IMR-90 (cell line): ENCODE data around the gene COL2A1. TPM values are rescaled to one million over a fixed set of nuclear protein-coding genes. Genes with fewer than 3 reads are reported as not detected.

ENCODE experiments used
- ATAC-seq: fragments of 200-7000 bp; cut with Tn5 transposase; 2 replicates; pipeline ENCODE4 v1.9.1; 2020; ENCODE audit warnings: low read depth, mild to moderate bottlenecking, moderate library complexity
- BruUV-seq: library from RNA; stranded (reverse); fragments of 400-500 nt; replicated peaks from 2 replicates; lab custom pipeline; 2021; lab: Mats Ljungman, UMichigan
- CTCF ChIA-PET: fragments of 300-600 bp; formaldehyde crosslinking; extraction: SDS; loops from one replicate; lab custom pipeline; 2021; ENCODE audit warnings: antibody characterized with exemption; lab: Yijun Ruan, JAX
- POLR2A ChIA-PET: fragments of 300-600 bp; sonication (Branson Sonifier 250); formaldehyde crosslinking; loops from one replicate; lab custom pipeline; 2022; ENCODE audit warnings: antibody characterized with exemption; ENCODE audit not compliant: unreplicated experiment; lab: Charles Lee
- DNase-seq: peaks from one replicate; pipeline ENCODE4 v3.0.0; 2013
- H2AFZ ChIP-seq: replicated peaks from 2 replicates; pipeline ENCODE3; 2013; ENCODE audit warnings: low read length, mild to moderate bottlenecking; ENCODE audit not compliant: poor library complexity
- H2AK5ac ChIP-seq: 2 replicates; pipeline ENCODE4 v1.6.1; 2013; ENCODE audit warnings: low read depth, low read length, inconsistent platforms
- H2AK9ac ChIP-seq: replicated peaks from 2 replicates; pipeline ENCODE3; 2013; ENCODE audit warnings: mild to moderate bottlenecking, low read depth, low read length, moderate library complexity; ENCODE audit not compliant: poor library complexity
- H2BK120ac ChIP-seq: 2 replicates; pipeline ENCODE4 v1.6.1; 2013; ENCODE audit warnings: low read depth, low read length, inconsistent platforms
- H2BK15ac ChIP-seq: 3 replicates; pipeline ENCODE4 v1.6.1; 2013; ENCODE audit warnings: low read depth, low read length, inconsistent platforms
- H2BK20ac ChIP-seq: 2 replicates; pipeline ENCODE4 v1.6.1; 2013; ENCODE audit warnings: low read depth, mild to moderate bottlenecking, inconsistent platforms, low read length, moderate library complexity
- H2BK5ac ChIP-seq: 2 replicates; pipeline ENCODE4 v1.6.1; 2013; ENCODE audit warnings: mild to moderate bottlenecking, low read depth, low read length, inconsistent platforms; ENCODE audit not compliant: poor library complexity, severe bottlenecking
- H3K14ac ChIP-seq: replicated peaks from 2 replicates; pipeline ENCODE4 v1.6.1; 2013; ENCODE audit warnings: low read depth, low read length, inconsistent platforms
- H3K18ac ChIP-seq: 2 replicates; pipeline ENCODE4 v1.6.1; 2013; ENCODE audit warnings: low read depth, low read length, control low read depth
- H3K23ac ChIP-seq: 2 replicates; pipeline ENCODE4 v1.6.1; 2013; ENCODE audit warnings: low read depth, low read length, inconsistent platforms
- H3K27ac ChIP-seq: 2 replicates; pipeline ENCODE4 v1.5.1; 2013; ENCODE audit warnings: mild to moderate bottlenecking, control low read depth, low read length; ENCODE audit not compliant: insufficient read depth
- H3K27me3 ChIP-seq: 2 replicates; pipeline ENCODE4 v1.6.1; 2013; ENCODE audit warnings: low read length; ENCODE audit not compliant: control insufficient read depth, insufficient read depth
- H3K36me3 ChIP-seq: 2 replicates; pipeline ENCODE4 v1.6.1; 2013; ENCODE audit warnings: low read length, mixed read lengths; ENCODE audit not compliant: control insufficient read depth, insufficient read depth
- H3K4ac ChIP-seq: 2 replicates; pipeline ENCODE4 v1.6.1; 2013; ENCODE audit warnings: low read depth, low read length, inconsistent platforms
- H3K4me1 ChIP-seq: 2 replicates; pipeline ENCODE4 v1.6.1; 2013; ENCODE audit warnings: low read length, mixed read lengths; ENCODE audit not compliant: control insufficient read depth, insufficient read depth
- H3K4me2 ChIP-seq: 2 replicates; pipeline ENCODE4 v1.6.1; 2013; ENCODE audit warnings: low read depth, mild to moderate bottlenecking, control low read depth, low read length, moderate library complexity
- H3K4me3 ChIP-seq: 2 replicates; pipeline ENCODE4 v1.5.1; 2013; ENCODE audit warnings: low read depth, mild to moderate bottlenecking, control low read depth, low read length, moderate library complexity; ENCODE audit not compliant: insufficient read depth
- H3K56ac ChIP-seq: 2 replicates; pipeline ENCODE4 v1.6.1; 2013; ENCODE audit warnings: low read length, inconsistent platforms; ENCODE audit not compliant: insufficient read depth; ENCODE audit errors: extremely low read depth
- H3K79me1 ChIP-seq, 2 experiments: 2 replicates each; pipeline ENCODE4 v1.6.1; 2013; ENCODE audit warnings: low read length in 2 of 2, inconsistent platforms in 1 of 2, low read depth in 1 of 2
- H3K9ac ChIP-seq: 2 replicates; pipeline ENCODE4 v1.6.1; 2013; ENCODE audit warnings: low read depth, low read length, control low read depth
- H3K9me1 ChIP-seq: 2 replicates; pipeline ENCODE4 v1.6.1; 2013; ENCODE audit warnings: low read length, inconsistent platforms; ENCODE audit not compliant: insufficient read depth
- H3K9me3 ChIP-seq: 2 replicates; pipeline ENCODE4 v1.6.1; 2013; ENCODE audit warnings: low read length; ENCODE audit not compliant: control insufficient read depth, insufficient read depth
- H4K20me1 ChIP-seq: 2 replicates; pipeline ENCODE4 v1.6.1; 2013; ENCODE audit warnings: low read length, inconsistent platforms; ENCODE audit not compliant: insufficient read depth
- H4K5ac ChIP-seq: 2 replicates; pipeline ENCODE4 v1.6.1; 2013; ENCODE audit warnings: mild to moderate bottlenecking, low read depth, low read length, control low read depth
- H4K8ac ChIP-seq, 2 experiments: 2 replicates each; pipeline ENCODE4 v1.6.1; 2013; ENCODE audit warnings: low read depth in 2 of 2, low read length in 2 of 2, control low read depth in 1 of 2, inconsistent platforms in 1 of 2
- H4K91ac ChIP-seq: 2 replicates; pipeline ENCODE4 v1.6.1; 2013; ENCODE audit warnings: low read depth, low read length, inconsistent platforms; ENCODE audit not compliant: insufficient read depth
- BHLHE40 ChIP-seq: fragments of 150-350 bp; IDR thresholded peaks from 2 replicates; pipeline ENCODE4 v1.6.1; 2016; ENCODE audit warnings: mild to moderate bottlenecking, low read depth, low read length
- CEBPB ChIP-seq: IDR thresholded peaks from 2 replicates; pipeline ENCODE4 v1.6.1; 2012; ENCODE audit warnings: low read depth, low read length, improper control_type of control experiment
- CTCF ChIP-seq: conservative IDR thresholded peaks from 2 replicates; pipeline ENCODE4 v1.5.1; 2012; ENCODE audit warnings: mild to moderate bottlenecking, low read depth, low read length, improper control_type of control experiment
- FOS ChIP-seq: fragments of 150-350 bp; IDR thresholded peaks from 2 replicates; pipeline ENCODE4 v1.6.1; 2016; ENCODE audit warnings: low read depth, low read length
- MAFK ChIP-seq: IDR thresholded peaks from 2 replicates; pipeline ENCODE4 v1.6.1; 2012; ENCODE audit warnings: low read depth, low read length, improper control_type of control experiment
- MXI1 ChIP-seq: IDR thresholded peaks from 2 replicates; pipeline ENCODE4 v1.6.1; 2012; ENCODE audit warnings: low read depth, mild to moderate bottlenecking, low read length, moderate library complexity, borderline replicate concordance
- NFE2L2 ChIP-seq: fragments of 150-350 bp; IDR thresholded peaks from 2 replicates; pipeline ENCODE4 v1.6.1; 2016; ENCODE audit warnings: low read depth, mild to moderate bottlenecking, low read length
- POLR2A ChIP-seq: IDR thresholded peaks from 2 replicates; pipeline ENCODE4 v1.6.1; 2012; ENCODE audit warnings: mild to moderate bottlenecking, low read depth, low read length
- RAD21 ChIP-seq: IDR thresholded peaks from 2 replicates; pipeline ENCODE4 v1.6.1; 2012; ENCODE audit warnings: low read length, improper control_type of control experiment
- RCOR1 ChIP-seq: IDR thresholded peaks from 2 replicates; pipeline ENCODE4 v1.6.1; 2012; ENCODE audit warnings: mild to moderate bottlenecking, low read length, improper control_type of control experiment; ENCODE audit not compliant: insufficient replicate concordance
- RFX5 ChIP-seq: IDR thresholded peaks from 2 replicates; pipeline ENCODE4 v1.8.0; 2012; ENCODE audit warnings: low read depth, mild to moderate bottlenecking, low read length, moderate library complexity
- WGBS, 2 experiments: methylation state at CpG; one replicate each; pipeline versions ENCODE4 v1.1.5 to v1.1.7; 2013; ENCODE audit warnings: missing lambda C conversion rate in 2 of 2; ENCODE audit not compliant: insufficient read length in 1 of 2; ENCODE audit errors: extremely low coverage in 2 of 2; 5-methylcytosine and 5-hydroxymethylcytosine counted together
- dilution Hi-C: fragments of 300-500 bp; cut with HindIII; formaldehyde crosslinking; loops from one replicate; pipeline ENCODE4 v1.14.3; 2018; ENCODE audit warnings: low sequenced_read_pairs; ENCODE audit not compliant: unreplicated experiment
- in situ Hi-C: fragments of 300-500 bp; cut with MboI; formaldehyde crosslinking; loops from 3 replicates; pipeline ENCODE4 v1.14.3; 2019; ENCODE audit warnings: low sequenced_read_pairs, inconsistent platforms, mixed read lengths
- intact Hi-C: fragments of 100-400 bp; cut with micrococcal nuclease; formaldehyde crosslinking; loops from 2 replicates; pipeline ENCODE4 v1.10.0; 2022
- polyA plus RNA-seq, 3 experiments: library from polyadenylated mRNA; depleted of rRNA; stranded (reverse); fragments of >200 nt; gene quantifications; 2 replicates each; pipeline ENCODE4 v1.2.3, GENCODE V29; 2012; ENCODE audit warnings: low replicate concordance in 1 of 3
- total RNA-seq: library from RNA; depleted of rRNA; stranded (reverse); fragments of >200 nt; gene quantifications from 2 replicates; pipeline ENCODE4 v1.2.3, GENCODE V29; 2012
- TF ChIP-seq, protein P1 (sequence below): fragments of 150-350 bp; IDR thresholded peaks from 2 replicates; pipeline ENCODE4 v1.6.1; 2017; ENCODE audit warnings: mild to moderate bottlenecking, antibody characterized with exemption, low read length, low read depth

Gene COL2A1
- total and polyA plus RNA-seq, 2 of the 4 experiments (the other 2 are of a cell fraction) = 0.05 TPM; not detected in 1

GRCh38 chr12:48029491-48030172 is 25.4 kb upstream of the COL2A1 start:
- Histone ChIP-seq H2BK5ac (no peak overlapping the region), H4K5ac (no peak overlapping the region), H4K20me1 (no peaks in the 10 kb centered on the region), H3K27me3 (peaks cover 53% of the 10 kb centered on the region), H3K27ac (no peak overlapping the region), H3K4me1 (peaks cover 4% of the 10 kb centered on the region; the same call in 1 of the 2 replicates), H3K4ac (no peak overlapping the region), H3K23ac (no peak overlapping the region), H3K36me3 (no peaks in the 10 kb centered on the region), H3K4me3 (no peak overlapping the region), H2AFZ (no peak overlapping the region), H2AK9ac (no peak overlapping the region), H2BK120ac (no peak overlapping the region), H3K56ac (no peak overlapping the region), H2BK15ac (no peak overlapping the region), H2AK5ac (no peak overlapping the region), H3K4me2 (no peak overlapping the region), H3K79me1 (no peaks in the 10 kb centered on the region), H3K9me1 (no peaks in the 10 kb centered on the region), H4K8ac (no peak overlapping the region), H3K18ac (no peak overlapping the region), H3K9me3 (no peaks in the 10 kb centered on the region), H2BK20ac (no peak overlapping the region), H3K14ac (no peak overlapping the region), H4K91ac (no peak overlapping the region), H3K9ac (no peak overlapping the region)
- TF ChIP-seq, protein P1, sequence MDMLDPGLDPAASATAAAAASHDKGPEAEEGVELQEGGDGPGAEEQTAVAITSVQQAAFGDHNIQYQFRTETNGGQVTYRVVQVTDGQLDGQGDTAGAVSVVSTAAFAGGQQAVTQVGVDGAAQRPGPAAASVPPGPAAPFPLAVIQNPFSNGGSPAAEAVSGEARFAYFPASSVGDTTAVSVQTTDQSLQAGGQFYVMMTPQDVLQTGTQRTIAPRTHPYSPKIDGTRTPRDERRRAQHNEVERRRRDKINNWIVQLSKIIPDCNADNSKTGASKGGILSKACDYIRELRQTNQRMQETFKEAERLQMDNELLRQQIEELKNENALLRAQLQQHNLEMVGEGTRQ = no peak
- TF ChIP-seq FOS = no peak
- no peak for TF ChIP-seq POLR2A
- TF ChIP-seq NFE2L2 = no peak
- no peak for TF ChIP-seq CTCF
- no peak for TF ChIP-seq RAD21
- TF ChIP-seq RFX5 = no peak
- no peak for TF ChIP-seq BHLHE40
- TF ChIP-seq MXI1 = no peak
- TF ChIP-seq RCOR1 = no peak
- TF ChIP-seq MAFK = no peak
- TF ChIP-seq CEBPB = no peak
- dilution Hi-C loops = no loop called here
- ChIA-PET CTCF (no interaction called here), POLR2A (no interaction called here)
- intact Hi-C loops = no loop called here
- in situ Hi-C loops = no loop called here
- ATAC-seq (no peak; the same call in 1 of the 2 replicates), DNase-seq (no peak)
- WGBS, 2 experiments = 25% methylated on average over 3 of the region's 8 CpGs; no CpG with 5 or more reads in 1 of the 2 experiments
- no TSS peak for BruUV-seq
